Prostate gland (tissue), 2 donors: Measurements from ENCODE around the gene IL17RC. TPM values are rescaled to one million over a fixed set of nuclear protein-coding genes. Genes with fewer than 3 reads are reported as not detected.
"Not testable (repeated sequence)": the region's sequence is repeated elsewhere in the genome, so short reads cannot be mapped to it uniquely, and the experiment has no call there.

Experiments
- DNase-seq: peaks from one replicate; pipeline ENCODE4 v3.0.0-alpha.2; 2019; ENCODE audit warnings: low spot score
- H3K27ac ChIP-seq, 2 donors: fragments of 200-600 bp; sonication (generic); 2 replicates each; pipeline ENCODE4 v1.5.1; 2017 to 2019
- H3K27me3 ChIP-seq: fragments of 200-600 bp; sonication (generic); replicated peaks from 2 replicates; pipeline ENCODE4 v1.5.1; 2019; ENCODE audit not compliant: insufficient read depth
- H3K36me3 ChIP-seq, 2 donors: fragments of 200-600 bp; sonication (generic); 1 replicate in 1 of 2; 2 replicates in 1 of 2; pipeline versions ENCODE4 v1.5.1 to v1.8.1; 2017 to 2019
- H3K4me1 ChIP-seq: fragments of 200-600 bp; sonication (generic); replicated peaks from 2 replicates; pipeline ENCODE4 v1.5.1; 2019
- H3K4me3 ChIP-seq, 2 donors: fragments of 200-600 bp; sonication (generic); 2 replicates each; pipeline ENCODE4 v1.5.1; 2017 to 2019
- H3K9me3 ChIP-seq: fragments of 200-600 bp; sonication (generic); 2 replicates; pipeline ENCODE4 v1.5.1; 2017
- POLR2A ChIP-seq: fragments of 450-650 bp; IDR thresholded peaks from one replicate; pipeline ENCODE4 v1.6.1; 2016; ENCODE audit warnings: antibody characterized with exemption, mild to moderate bottlenecking
- POLR2AphosphoS5 ChIP-seq: sonication (generic); formaldehyde crosslinking; IDR thresholded peaks from one replicate; pipeline ENCODE4 v1.6.1; 2017; ENCODE audit warnings: antibody characterized with exemption
- WGBS: methylation state at CpG from one replicate; pipeline ENCODE4 v1.1.5; 2018; 5-methylcytosine and 5-hydroxymethylcytosine counted together
- intact Hi-C: fragments of 100-400 bp; cut with DNase I; formaldehyde crosslinking; loops from one replicate; pipeline ENCODE4 v1.14.2; 2022
- total RNA-seq, 2 donors: library from RNA; depleted of rRNA; stranded (reverse); fragments of >200 nt; gene quantifications; one replicate each; pipeline ENCODE4 v1.1.0, GENCODE V29; 2016
- TF ChIP-seq, protein P1 (sequence below), 4 experiments: fragments of 200-600 bp in 2 of 4; fragments of 450-650 bp in 2 of 4; sonication (generic) in 2 of 4; IDR thresholded peaks; 1 replicate in 3 of 4; 2 replicates in 1 of 4; pipeline ENCODE4 v1.5.1; 2016 to 2019; ENCODE audit warnings: antibody characterized with exemption in 4 of 4, mild to moderate bottlenecking in 2 of 4, moderate library complexity in 2 of 4

IL17RC gene
- total RNA-seq, 2 donors from 2014 or later = 80.7 to 152 TPM

DNA sequence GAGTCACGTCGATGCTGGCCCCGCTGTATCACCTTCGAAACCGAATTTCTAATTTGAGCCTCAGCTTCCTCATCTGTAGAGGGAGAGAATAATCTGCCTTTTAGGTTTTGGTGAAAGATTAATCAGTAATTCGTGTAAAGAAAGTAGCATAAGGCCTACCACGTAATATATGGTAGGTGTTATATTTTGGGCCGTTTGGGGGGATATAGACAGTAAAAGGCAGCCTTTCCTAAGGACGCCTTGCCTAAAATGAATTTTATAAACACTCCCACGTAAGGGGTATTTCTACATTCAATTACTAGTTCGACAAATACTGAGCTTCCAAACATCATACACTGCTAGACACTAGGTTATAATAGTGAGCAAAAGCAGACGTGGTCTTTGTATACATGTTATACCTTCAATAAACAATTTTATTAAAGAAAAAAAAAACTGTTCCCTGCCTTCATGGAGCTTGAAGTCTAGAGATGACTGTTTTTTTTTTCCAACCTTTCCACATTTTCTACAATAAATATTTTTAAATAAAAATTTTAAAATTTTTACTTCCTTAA, 25.8 kb upstream of the IL17RC start:
- TF ChIP-seq, protein P1, sequence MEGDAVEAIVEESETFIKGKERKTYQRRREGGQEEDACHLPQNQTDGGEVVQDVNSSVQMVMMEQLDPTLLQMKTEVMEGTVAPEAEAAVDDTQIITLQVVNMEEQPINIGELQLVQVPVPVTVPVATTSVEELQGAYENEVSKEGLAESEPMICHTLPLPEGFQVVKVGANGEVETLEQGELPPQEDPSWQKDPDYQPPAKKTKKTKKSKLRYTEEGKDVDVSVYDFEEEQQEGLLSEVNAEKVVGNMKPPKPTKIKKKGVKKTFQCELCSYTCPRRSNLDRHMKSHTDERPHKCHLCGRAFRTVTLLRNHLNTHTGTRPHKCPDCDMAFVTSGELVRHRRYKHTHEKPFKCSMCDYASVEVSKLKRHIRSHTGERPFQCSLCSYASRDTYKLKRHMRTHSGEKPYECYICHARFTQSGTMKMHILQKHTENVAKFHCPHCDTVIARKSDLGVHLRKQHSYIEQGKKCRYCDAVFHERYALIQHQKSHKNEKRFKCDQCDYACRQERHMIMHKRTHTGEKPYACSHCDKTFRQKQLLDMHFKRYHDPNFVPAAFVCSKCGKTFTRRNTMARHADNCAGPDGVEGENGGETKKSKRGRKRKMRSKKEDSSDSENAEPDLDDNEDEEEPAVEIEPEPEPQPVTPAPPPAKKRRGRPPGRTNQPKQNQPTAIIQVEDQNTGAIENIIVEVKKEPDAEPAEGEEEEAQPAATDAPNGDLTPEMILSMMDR (IDR thresholded peaks at IDR 0.05) = no peak
- TF ChIP-seq POLR2A (no peak), POLR2AphosphoS5 (no peak)
- no peak for DNase-seq
- Histone ChIP-seq H3K4me3 (peak overlapping the region; percentile 92), H3K27me3 (no peaks in the 10 kb centered on the region), H3K36me3 (peaks cover 0 to 9% of the 10 kb centered on the region in 2 donors), H3K9me3 (no peaks in the 10 kb centered on the region), H3K27ac (peak overlapping the region; percentile 94 to 95), H3K4me1 (no peaks in the 10 kb centered on the region)
- intact Hi-C loops = loop anchor here (2.0 kb wide), 1 partner anchor 24 kb away; no protein-coding TSS in a partner anchor
- WGBS = 11% methylated on average over 12 of the region's 12 CpGs

DNA sequence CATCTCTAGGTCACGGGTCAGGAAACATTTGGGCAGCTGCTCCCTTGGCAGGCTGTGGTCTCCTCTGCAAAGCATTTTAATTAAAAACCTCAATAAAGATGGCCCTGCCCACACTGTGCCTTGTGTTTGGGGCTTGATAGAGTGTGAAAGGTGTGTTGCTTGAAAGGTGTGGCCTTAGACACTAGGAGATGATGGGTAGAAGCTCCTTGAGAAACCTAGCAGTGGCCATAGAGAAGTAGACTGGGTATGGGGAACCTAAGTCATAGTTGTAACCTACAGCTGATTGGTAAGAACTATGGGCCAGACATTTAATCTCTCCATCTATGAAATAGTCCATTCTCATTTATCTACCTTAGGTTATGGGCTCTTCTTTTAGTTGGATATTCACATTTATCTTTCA, 23.2 kb upstream of the IL17RC start:
- Histone ChIP-seq H3K4me3 (no peak overlapping the region), H3K27ac (no peak overlapping the region), H3K27me3 (no peaks in the 10 kb centered on the region), H3K4me1 (no peaks in the 10 kb centered on the region), H3K9me3 (no peaks in the 10 kb centered on the region), H3K36me3 (peaks cover 0 to 9% of the 10 kb centered on the region in 2 donors)
- TF ChIP-seq, protein P1 (IDR thresholded peaks at IDR 0.05) = no peak
- TF ChIP-seq POLR2AphosphoS5 (no peak), POLR2A (no peak)
- DNase-seq = no peak
- 95% methylated on average over 1 of the region's 1 CpG for WGBS
- intact Hi-C loops = no loop called here

DNA sequence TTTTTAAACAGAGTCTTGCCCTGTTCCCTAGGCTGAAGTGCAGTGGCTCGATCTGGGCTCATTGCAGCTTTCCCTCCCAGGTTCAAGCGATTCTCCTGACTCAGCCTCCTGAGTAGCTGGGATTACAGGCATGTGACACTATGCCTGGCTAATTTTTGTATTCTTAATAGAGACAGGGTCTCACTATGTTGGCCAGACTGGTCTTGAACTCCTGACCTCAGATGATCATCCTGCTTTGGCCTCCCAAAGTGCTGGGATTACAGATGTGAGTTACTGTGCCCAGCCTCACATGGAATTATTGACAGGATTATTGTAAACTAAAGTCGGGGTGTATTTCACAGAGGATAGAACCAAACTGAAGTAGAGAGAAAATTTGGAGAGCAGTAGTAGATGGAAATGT, 21.2 kb upstream of the IL17RC start:
- H3K4me1 ChIP-seq, H3K4me3 ChIP-seq, H3K9me3 ChIP-seq, H3K27me3 ChIP-seq, DNase-seq, H3K27ac ChIP-seq, H3K36me3 ChIP-seq, intact Hi-C loops: not testable (repeated sequence)
- WGBS = 88% methylated on average over 3 of the region's 3 CpGs

DNA sequence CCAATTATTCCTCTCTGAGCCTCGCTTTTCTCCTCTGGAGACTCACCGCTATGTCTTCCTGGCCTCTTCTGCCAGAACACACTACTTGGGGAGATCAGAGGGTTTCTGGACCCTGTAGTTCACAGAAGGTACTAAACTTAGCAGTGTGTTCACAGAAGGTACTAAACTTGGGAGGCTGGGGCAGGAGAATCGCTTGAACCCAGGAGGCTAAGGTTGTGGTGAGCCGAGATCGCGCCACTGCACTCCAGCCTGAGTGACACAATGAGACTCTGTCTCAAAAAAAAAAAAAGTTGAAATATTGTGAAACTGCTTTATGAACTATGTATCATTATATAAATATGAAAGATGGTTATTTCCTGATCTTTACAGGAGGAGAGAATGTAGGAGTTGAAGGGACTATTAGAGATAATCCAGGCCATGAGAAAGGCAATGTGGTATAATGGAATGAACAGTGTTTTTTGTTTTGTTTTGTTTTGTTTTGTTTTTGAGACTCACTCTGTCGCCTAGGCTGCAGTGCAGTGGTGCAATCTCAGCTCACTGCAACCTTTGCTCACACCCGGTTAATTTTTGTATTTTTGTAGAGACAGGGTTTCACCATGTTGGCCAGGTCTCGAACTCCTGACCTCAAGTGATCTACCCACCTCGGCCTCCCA, 20.0 kb upstream of the IL17RC start:
- H3K4me1 ChIP-seq, DNase-seq, H3K27me3 ChIP-seq, H3K9me3 ChIP-seq, intact Hi-C loops, H3K4me3 ChIP-seq, H3K36me3 ChIP-seq: not testable (repeated sequence)
- H3K27ac ChIP-seq = peak overlapping the region; percentile 75 to 86
- WGBS = 92% methylated on average over 10 of the region's 10 CpGs

DNA sequence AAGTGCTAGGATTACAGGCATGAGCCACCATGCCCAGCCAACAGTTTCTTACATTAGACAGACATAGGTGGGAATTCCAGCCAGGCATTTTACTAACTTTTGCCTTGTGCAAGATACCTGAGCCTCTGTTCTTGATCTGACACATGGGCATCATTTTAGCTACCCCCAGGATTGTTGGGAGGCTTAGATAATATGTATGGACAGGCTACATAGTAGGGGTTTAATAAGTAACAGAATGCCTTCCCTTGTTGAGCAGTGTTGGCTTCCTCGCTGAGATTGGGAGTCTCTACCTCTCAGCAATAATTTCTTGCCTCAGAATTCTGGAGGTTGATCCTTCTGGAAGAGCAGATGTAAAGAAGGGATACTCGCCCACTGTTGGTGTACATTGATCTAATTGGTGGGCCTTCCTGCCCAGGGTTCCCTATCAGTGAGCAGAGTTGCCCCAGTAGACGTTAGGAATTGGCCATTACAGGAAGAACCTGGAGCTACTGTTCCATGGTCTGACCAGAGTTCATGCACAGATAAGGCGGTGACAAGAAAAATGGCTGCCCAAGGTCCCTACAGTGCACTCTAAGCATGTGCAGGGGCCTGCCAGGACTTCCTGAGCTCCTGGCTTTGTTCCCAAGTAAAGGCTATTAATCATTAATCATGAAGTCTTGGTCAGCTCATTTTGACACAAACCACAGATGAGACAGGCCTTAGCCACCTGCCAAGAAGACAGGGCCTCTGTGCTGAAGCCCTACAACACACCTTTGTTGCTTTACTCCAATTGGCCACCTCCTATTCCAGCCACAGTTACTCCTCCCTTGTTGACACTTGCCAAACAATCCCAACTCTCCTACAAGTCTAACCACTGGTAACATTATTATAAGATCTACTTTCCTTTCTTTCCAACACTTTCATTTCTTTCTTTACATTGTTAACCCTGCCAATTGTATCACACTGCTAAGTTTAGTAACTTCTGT, 19.2 kb upstream of the IL17RC start:
- Histone ChIP-seq H3K27ac (peak overlapping the region; percentile 75 to 86), H3K4me1 (no peaks in the 10 kb centered on the region), H3K36me3 (peaks cover 0 to 9% of the 10 kb centered on the region in 2 donors), H3K9me3 (no peaks in the 10 kb centered on the region), H3K27me3 (no peaks in the 10 kb centered on the region), H3K4me3 (no peak overlapping the region)
- 58% methylated on average over 4 of the region's 4 CpGs for WGBS
- intact Hi-C loops = no loop called here
- TF ChIP-seq, protein P1 (IDR thresholded peaks at IDR 0.05) = no peak
- TF ChIP-seq POLR2A = no peak
- TF ChIP-seq POLR2AphosphoS5 = peak; percentile 89
- peak; percentile 82 for DNase-seq
